Activated naive CD4-positive, alpha-beta T cell treated with anti-CD3 and anti-CD28 coated beads for 36 hours (primary cell): ENCODE data around the gene CDHR1. TPM values are rescaled to one million over a fixed set of nuclear protein-coding genes. Genes with fewer than 3 reads are reported as not detected.

Experiments used
- CTCF ChIA-PET: fragments of 350-600 bp; sonication (Branson Sonifier 250); formaldehyde crosslinking; loops from one replicate; lab custom pipeline; 2021; ENCODE audit warnings: antibody characterized with exemption; lab: Charles Lee
- DNase-seq: peaks from one replicate; pipeline ENCODE4 v3.0.0-alpha.2; 2020
- H3K27ac Mint-ChIP-seq: one replicate; pipeline ENCODE4 v1.8.0; 2021; ENCODE audit warnings: mild to moderate bottlenecking, mixed read lengths
- H3K27me3 Mint-ChIP-seq: one replicate; pipeline ENCODE4 v1.8.0; 2021; ENCODE audit warnings: low read depth, mixed read lengths
- H3K36me3 Mint-ChIP-seq: one replicate; pipeline ENCODE4 v1.8.0; 2021; ENCODE audit warnings: low read depth, mixed read lengths
- H3K4me1 Mint-ChIP-seq: one replicate; pipeline ENCODE4 v1.8.0; 2021; ENCODE audit warnings: low read depth, mixed read lengths
- H3K4me3 Mint-ChIP-seq: one replicate; pipeline ENCODE4 v1.8.0; 2021; ENCODE audit warnings: mild to moderate bottlenecking, moderate library complexity, mixed read lengths
- H3K9me3 Mint-ChIP-seq: one replicate; pipeline ENCODE4 v1.8.0; 2021; ENCODE audit warnings: mixed read lengths
- intact Hi-C: fragments of 100-400 bp; cut with micrococcal nuclease; formaldehyde crosslinking; loops from one replicate; pipeline ENCODE4 v1.15.1; 2023
- total RNA-seq, 2 experiments: library from RNA; stranded (reverse); gene quantifications; one replicate each; pipeline ENCODE4 v1.2.3, GENCODE V29; 2021

Gene CDHR1
- total RNA-seq, 2 experiments from 2014 or later: 0.37 to 1.4 TPM

DNA sequence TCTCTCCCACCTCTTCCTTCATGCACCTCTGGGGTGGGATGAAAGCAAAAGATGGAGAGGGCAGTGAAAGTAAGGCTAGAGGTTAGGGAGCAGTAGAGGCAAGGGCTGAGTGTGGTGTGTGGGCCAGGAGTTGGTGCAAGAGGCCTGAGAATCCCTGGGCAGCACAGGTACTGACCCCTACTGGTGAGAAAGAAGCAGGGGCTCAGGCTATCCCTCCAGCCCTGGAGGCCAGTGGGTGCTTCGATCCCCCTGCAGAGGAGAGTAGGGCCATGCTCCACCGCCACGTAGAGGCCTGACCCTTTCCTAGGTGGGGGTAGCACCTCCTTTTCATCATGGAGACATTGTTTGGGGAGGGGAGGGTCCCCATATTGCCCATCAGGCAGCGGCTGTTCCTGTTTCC, 9.8 kb downstream of the CDHR1 start:
- H3K9me3 Mint-ChIP-seq: no peaks in the 10 kb centered on the region
- H3K27me3 Mint-ChIP-seq: no peaks in the 10 kb centered on the region
- intact Hi-C loops: loop anchor here (2.0 kb wide), 1 partner anchor 27 kb away; no protein-coding TSS in a partner anchor
- no peak for DNase-seq
- no peaks in the 10 kb centered on the region for H3K36me3 Mint-ChIP-seq
- no peaks in the 10 kb centered on the region for H3K4me1 Mint-ChIP-seq
- H3K27ac Mint-ChIP-seq: no peak overlapping the region
- CTCF ChIA-PET: interaction anchor here (0.6 to 4.7 kb wide), 5 partner anchors 9 to 63 kb away, joined by 3 to 48 read pairs (median 5); partner anchors contain the start of gene CDHR1
- no peak overlapping the region for H3K4me3 Mint-ChIP-seq

DNA sequence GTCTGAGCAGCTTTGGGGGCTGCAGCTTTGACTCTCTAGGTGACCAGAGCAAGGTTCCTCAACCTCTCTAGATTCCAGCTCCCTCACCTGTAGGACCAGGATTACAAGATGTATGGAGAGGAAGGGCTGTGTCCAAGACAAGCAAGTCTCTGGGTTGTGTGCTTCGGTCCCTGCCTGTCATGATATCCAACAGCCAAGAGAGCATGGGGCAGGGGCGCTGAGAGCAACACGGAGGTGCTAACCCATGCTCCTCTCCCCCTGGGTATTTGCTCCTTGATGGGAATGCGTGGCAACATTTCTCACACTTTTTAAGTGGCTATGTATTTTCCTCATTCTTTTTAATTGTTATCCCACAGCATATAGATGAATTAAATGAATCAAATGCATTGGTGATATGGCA, 10.3 kb downstream of the CDHR1 start:
- H3K36me3 Mint-ChIP-seq: no peaks in the 10 kb centered on the region

DNA sequence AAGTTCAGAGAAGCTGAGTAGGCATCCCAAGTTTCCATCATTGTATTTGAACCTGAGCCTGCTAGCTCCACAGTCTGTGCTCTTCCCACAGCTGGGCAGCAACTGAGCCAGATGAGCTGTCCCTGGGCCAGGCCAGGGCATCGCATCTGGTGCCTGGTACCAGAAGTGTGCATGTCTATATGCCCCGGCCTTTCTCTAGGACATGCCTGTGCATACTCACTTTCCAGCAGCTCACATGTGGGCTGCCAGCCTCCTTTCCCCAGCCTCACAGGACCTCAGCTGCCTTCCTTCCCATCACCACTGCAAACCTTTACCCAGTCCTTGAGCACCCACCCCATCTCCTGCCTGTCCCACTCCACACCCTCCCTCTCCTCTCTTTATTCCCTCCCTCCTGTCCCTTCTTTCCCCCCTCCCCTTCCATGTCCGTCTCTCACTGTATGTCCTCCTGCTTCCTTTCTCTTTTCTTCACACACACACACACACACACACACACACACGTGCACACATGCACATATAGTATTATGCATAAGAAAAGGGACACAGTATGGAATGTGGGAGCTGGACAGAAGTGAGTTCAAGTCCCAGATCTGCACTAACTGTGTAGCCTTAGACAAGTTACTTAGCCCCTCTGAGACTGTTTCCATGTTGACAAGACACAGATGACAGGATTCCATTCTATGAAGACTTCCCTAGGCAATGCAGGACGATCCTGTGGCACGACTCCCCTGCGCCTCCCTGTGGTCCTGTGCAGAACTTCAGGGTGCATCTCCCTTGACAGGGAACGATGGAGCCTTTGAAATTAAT, 10.9 kb downstream of the CDHR1 start:
- H3K27ac Mint-ChIP-seq: no peak overlapping the region
- H3K36me3 Mint-ChIP-seq: no peaks in the 10 kb centered on the region
- no peaks in the 10 kb centered on the region for H3K9me3 Mint-ChIP-seq
- no peaks in the 10 kb centered on the region for H3K27me3 Mint-ChIP-seq
- CTCF ChIA-PET: interaction anchor here (0.6 to 4.7 kb wide), 21 partner anchors 10 to 346 kb away, joined by 3 to 48 read pairs (median 4); partner anchors contain the start of genes CDHR1 and GHITM
- H3K4me1 Mint-ChIP-seq: no peaks in the 10 kb centered on the region
- H3K4me3 Mint-ChIP-seq: no peak overlapping the region
- DNase-seq: peak; percentile 86
- intact Hi-C loops: loop anchor here (1.0 to 2.0 kb wide), 4 partner anchors 28 to 146 kb away; no protein-coding TSS in a partner anchor

More for the DNA sequence above, 10.3 kb downstream of the CDHR1 start:
- Mint-ChIP-seq H3K9me3 (no peaks in the 10 kb centered on the region), H3K27ac (no peak overlapping the region), H3K27me3 (no peaks in the 10 kb centered on the region), H3K4me3 (no peak overlapping the region), H3K4me1 (no peaks in the 10 kb centered on the region)
- DNase-seq: no peak
- CTCF ChIA-PET: interaction anchor here (0.6 to 4.7 kb wide), 15 partner anchors 10 to 332 kb away, joined by 3 to 48 read pairs (median 4); partner anchors contain the start of genes CDHR1 and GHITM
- intact Hi-C loops: loop anchor here (1.0 to 2.0 kb wide), 4 partner anchors 28 to 145 kb away; no protein-coding TSS in a partner anchor

DNA sequence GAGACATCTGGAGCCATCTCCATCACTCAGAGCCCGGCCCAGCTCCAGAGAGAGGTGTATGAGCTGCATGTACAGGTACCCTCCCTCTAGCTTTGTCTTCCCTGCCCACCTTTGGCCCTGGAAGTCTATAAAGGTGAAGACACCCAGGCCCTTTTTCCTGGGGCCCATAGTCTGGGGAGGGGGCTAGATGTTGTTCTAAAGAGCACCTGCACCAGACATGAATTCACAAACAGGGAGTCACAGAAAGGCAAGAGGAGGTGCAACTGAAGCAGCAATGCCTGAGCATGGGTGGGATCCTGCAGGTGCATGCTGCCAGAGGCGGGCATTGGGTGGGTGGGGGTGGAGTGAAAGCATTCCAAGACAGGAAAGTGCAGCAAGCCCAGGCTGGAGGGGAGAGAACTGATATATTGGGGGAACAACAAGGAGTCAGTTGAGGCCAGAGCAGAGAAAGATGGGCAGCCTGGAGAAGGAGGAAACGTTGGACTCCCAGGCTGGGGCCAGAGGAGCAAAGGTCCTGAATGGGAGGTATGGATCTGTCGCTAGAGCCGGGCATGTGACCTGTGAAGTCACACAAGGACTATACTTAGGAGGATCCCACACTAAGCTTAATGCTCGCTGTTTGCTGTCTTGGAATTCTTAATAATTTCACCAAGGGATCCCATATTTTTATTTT, 11.7 kb downstream of the CDHR1 start:
- no peaks in the 10 kb centered on the region for H3K9me3 Mint-ChIP-seq
- CTCF ChIA-PET: interaction anchor here (0.6 to 4.7 kb wide), 17 partner anchors 11 to 345 kb away, joined by 3 to 48 read pairs (median 4); partner anchors contain the start of gene GHITM
- intact Hi-C loops: loop anchor here (1.0 to 2.0 kb wide), 4 partner anchors 29 to 147 kb away; no protein-coding TSS in a partner anchor
- no peaks in the 10 kb centered on the region for H3K4me1 Mint-ChIP-seq
- no peak for DNase-seq
- H3K36me3 Mint-ChIP-seq: no peaks in the 10 kb centered on the region
- H3K27ac Mint-ChIP-seq: no peak overlapping the region
- H3K4me3 Mint-ChIP-seq: no peak overlapping the region
- H3K27me3 Mint-ChIP-seq: no peaks in the 10 kb centered on the region

DNA sequence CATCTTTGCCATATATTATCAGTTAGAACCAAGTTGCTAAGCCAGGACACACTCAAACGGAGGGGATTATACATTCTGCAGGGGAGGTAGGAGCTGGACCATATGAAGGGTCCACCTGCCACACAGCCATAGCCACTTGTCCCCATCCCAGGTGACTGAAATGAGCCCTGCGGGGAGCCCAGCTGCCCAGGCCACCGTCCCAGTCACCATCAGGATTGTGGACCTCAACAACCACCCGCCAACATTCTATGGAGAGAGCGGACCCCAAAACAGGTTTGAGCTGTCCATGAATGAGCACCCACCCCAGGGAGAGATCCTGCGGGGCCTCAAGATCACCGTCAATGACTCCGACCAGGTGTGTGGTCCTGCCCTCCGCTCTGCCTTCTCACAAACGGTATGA, 13.7 kb downstream of the CDHR1 start:
- no peak overlapping the region for H3K4me3 Mint-ChIP-seq
- CTCF ChIA-PET: interaction anchor here (0.6 to 2.6 kb wide), 5 partner anchors 9 to 202 kb away, joined by 3 to 17 read pairs (median 4); no protein-coding TSS in a partner anchor
- no peaks in the 10 kb centered on the region for H3K9me3 Mint-ChIP-seq
- DNase-seq: no peak
- no peak overlapping the region for H3K27ac Mint-ChIP-seq
- H3K27me3 Mint-ChIP-seq: no peaks in the 10 kb centered on the region
- intact Hi-C loops: no loop called here
- H3K4me1 Mint-ChIP-seq: no peaks in the 10 kb centered on the region
- no peaks in the 10 kb centered on the region for H3K36me3 Mint-ChIP-seq

- H3K36me3 Mint-ChIP-seq: no peaks in the 10 kb centered on the region
- DNase-seq: no peak
- CTCF ChIA-PET: interaction anchor here (0.6 to 2.4 kb wide), 6 partner anchors 9 to 400 kb away, joined by 3 to 12 read pairs (median 6); partner anchors contain the start of gene CDHR1
- H3K9me3 Mint-ChIP-seq: no peaks in the 10 kb centered on the region
- intact Hi-C loops: no loop called here
- H3K27me3 Mint-ChIP-seq: no peaks in the 10 kb centered on the region
- no peaks in the 10 kb centered on the region for H3K4me1 Mint-ChIP-seq
- H3K27ac Mint-ChIP-seq: no peak overlapping the region
- H3K4me3 Mint-ChIP-seq: no peak overlapping the region
Measured at GRCh38 chr10:84211566-84211965, 17.2 kb downstream of the CDHR1 start.

DNA sequence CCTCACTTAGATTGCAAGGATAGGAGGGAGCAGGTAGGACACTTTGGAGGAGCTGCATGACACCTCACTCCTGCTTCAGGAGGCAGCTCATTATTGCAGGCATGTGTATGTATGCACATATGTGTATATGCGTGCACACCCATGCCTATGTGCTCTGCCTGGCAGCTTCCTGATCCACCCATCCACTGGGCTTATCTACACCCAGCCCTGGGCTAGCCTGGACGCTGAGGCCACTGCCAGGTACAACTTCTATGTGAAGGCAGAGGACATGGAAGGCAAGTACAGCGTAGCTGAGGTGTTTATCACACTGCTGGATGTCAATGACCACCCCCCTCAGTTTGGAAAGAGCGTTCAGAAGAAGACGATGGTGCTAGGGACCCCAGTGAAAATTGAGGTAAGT, 17.7 kb downstream of the CDHR1 start:
- H3K9me3 Mint-ChIP-seq: no peaks in the 10 kb centered on the region
- CTCF ChIA-PET: interaction anchor here (0.6 to 2.4 kb wide), 7 partner anchors 9 to 400 kb away, joined by 3 to 12 read pairs (median 6); partner anchors contain the start of gene CDHR1
- H3K27ac Mint-ChIP-seq: no peak overlapping the region
- no peak for DNase-seq
- intact Hi-C loops: no loop called here
- H3K4me1 Mint-ChIP-seq: no peaks in the 10 kb centered on the region
- H3K36me3 Mint-ChIP-seq: no peaks in the 10 kb centered on the region
- no peaks in the 10 kb centered on the region for H3K27me3 Mint-ChIP-seq
- H3K4me3 Mint-ChIP-seq: no peak overlapping the region

DNA sequence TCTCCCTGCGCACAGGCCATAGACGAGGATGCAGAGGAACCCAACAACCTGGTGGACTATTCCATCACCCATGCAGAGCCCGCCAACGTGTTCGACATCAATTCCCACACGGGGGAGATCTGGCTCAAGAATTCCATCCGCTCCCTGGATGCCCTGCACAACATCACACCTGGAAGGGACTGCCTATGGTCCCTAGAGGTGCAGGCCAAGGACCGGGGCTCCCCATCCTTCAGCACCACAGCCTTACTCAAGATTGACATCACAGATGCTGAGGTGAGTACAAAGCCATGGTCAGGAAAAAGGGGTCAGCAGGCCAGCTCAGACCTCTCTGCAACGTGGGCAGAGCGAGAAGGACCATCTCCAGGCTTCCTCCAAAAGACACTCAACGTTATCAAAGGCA, 18.7 kb downstream of the CDHR1 start:
- H3K27me3 Mint-ChIP-seq: no peaks in the 10 kb centered on the region
- H3K4me3 Mint-ChIP-seq: no peak overlapping the region
- no peaks in the 10 kb centered on the region for H3K9me3 Mint-ChIP-seq
- no peaks in the 10 kb centered on the region for H3K36me3 Mint-ChIP-seq
- H3K27ac Mint-ChIP-seq: no peak overlapping the region
- H3K4me1 Mint-ChIP-seq: no peaks in the 10 kb centered on the region
- intact Hi-C loops: no loop called here
- DNase-seq: no peak
- CTCF ChIA-PET: interaction anchor here (0.6 to 1.9 kb wide), 4 partner anchors 10 to 281 kb away, joined by 3 to 8 read pairs (median 6); no protein-coding TSS in a partner anchor

DNA sequence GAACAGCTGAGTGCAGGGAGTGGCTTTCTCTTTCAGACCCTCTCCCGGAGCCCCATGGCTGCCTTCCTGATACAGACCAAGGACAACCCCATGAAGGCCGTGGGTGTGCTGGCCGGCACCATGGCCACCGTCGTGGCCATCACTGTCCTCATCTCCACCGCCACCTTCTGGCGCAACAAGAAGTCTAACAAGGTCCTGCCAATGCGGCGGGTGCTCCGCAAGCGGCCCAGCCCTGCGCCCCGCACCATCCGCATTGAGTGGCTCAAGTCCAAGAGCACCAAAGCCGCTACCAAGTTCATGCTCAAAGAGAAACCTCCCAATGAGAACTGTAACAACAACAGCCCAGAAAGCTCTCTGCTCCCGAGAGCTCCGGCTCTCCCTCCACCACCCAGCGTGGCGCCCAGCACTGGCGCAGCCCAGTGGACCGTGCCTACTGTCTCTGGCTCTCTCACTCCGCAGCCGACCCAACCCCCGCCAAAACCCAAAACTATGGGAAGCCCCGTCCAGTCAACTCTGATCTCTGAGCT, 19.8 kb downstream of the CDHR1 start:
- intact Hi-C loops: loop anchor here (1.0 kb wide), 1 partner anchor 66 kb away; no protein-coding TSS in a partner anchor
- DNase-seq: no peak
- Mint-ChIP-seq H3K27me3 (no peaks in the 10 kb centered on the region), H3K27ac (no peak overlapping the region), H3K4me1 (no peaks in the 10 kb centered on the region), H3K4me3 (no peak overlapping the region), H3K9me3 (peaks cover under 1% of the 10 kb centered on the region), H3K36me3 (no peaks in the 10 kb centered on the region)
- CTCF ChIA-PET: interaction anchor here (0.6 to 1.5 kb wide), 7 partner anchors 10 to 339 kb away, joined by 3 to 5 read pairs (median 4); no protein-coding TSS in a partner anchor

DNA sequence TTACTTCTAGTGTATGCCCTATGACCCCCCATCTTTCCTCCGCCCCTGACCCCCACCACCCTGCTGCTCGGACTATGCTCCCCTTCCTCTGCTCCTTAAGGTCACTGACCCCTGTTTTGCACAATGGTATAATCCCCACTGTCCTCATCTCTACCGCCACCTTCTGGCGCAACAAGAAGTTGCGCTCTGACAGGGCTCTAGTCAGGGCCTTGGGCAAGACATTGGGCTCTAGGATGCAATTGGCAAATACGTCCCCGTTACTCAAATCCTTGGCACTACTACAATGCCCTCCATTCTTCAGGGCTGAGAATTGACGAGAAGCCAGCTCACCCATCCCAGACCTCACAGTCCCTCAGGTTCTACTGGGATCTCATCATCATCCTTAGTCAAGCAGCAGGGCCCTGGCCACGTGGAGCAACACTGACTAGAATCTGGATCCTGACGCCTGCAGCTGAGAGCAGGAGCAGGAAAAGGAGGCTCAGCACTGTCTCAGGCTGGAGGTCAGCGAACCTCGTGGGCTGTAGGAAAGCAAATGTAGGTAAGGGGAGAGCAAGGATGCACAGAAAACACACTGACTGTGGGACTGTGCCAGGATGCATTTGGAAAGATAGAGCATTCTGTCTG, 20.4 kb downstream of the CDHR1 start:
- Mint-ChIP-seq H3K4me3 (no peak overlapping the region), H3K27ac (no peak overlapping the region), H3K9me3 (peaks cover 6% of the 10 kb centered on the region), H3K36me3 (no peaks in the 10 kb centered on the region), H3K4me1 (no peaks in the 10 kb centered on the region), H3K27me3 (no peaks in the 10 kb centered on the region)
- peak; percentile 63 for DNase-seq
- intact Hi-C loops: loop anchor here (1.0 kb wide), 1 partner anchor 66 kb away; no protein-coding TSS in a partner anchor
- CTCF ChIA-PET: interaction anchor here (0.6 to 2.2 kb wide), 11 partner anchors 11 to 101 kb away, joined by 3 to 8 read pairs (median 3); no protein-coding TSS in a partner anchor

GRCh38 chr10:84216834-84217233, 22.5 kb downstream of the CDHR1 start:
- H3K4me3 Mint-ChIP-seq: no peak overlapping the region
- H3K27me3 Mint-ChIP-seq: peaks cover 2% of the 10 kb centered on the region
- DNase-seq: no peak
- H3K36me3 Mint-ChIP-seq: no peaks in the 10 kb centered on the region
- peaks cover 6% of the 10 kb centered on the region for H3K9me3 Mint-ChIP-seq
- CTCF ChIA-PET: interaction anchor here (1.1 to 2.2 kb wide), 5 partner anchors 8 to 20 kb away, joined by 3 to 8 read pairs (median 4); no protein-coding TSS in a partner anchor
- intact Hi-C loops: no loop called here
- H3K4me1 Mint-ChIP-seq: no peaks in the 10 kb centered on the region
- H3K27ac Mint-ChIP-seq: no peak overlapping the region
